Fibroblast of skin of scalp (primary cell): ENCODE results near the gene MUTYH. TPM values are rescaled to one million over a fixed set of nuclear protein-coding genes. Genes with fewer than 3 reads are reported as not detected.
A peak's percentile ranks its signal among the peaks of the same experiment; 100 is the strongest.
"Not testable (repeated sequence)": the region's sequence is repeated elsewhere in the genome, so short reads cannot be mapped to it uniquely, and the experiment has no call there.

ENCODE experiments used
- DNase-seq: peaks from one replicate; pipeline ENCODE4 v3.0.0-alpha.2; 2013
- polyA plus RNA-seq, 2 experiments: library from polyadenylated mRNA; unstranded; fragments of 120-200 nt; gene quantifications; one replicate each; pipeline ENCODE4 v1.2.1, GENCODE V29; 2013; ENCODE audit not compliant: insufficient read length in 2 of 2

MUTYH gene
- polyA plus RNA-seq (2013, experiment 1 of 2; ENCODE audit: insufficient read length): 10.5 TPM
- 9.3 TPM for polyA plus RNA-seq (2013, experiment 2 of 2; ENCODE audit: insufficient read length)

DNA sequence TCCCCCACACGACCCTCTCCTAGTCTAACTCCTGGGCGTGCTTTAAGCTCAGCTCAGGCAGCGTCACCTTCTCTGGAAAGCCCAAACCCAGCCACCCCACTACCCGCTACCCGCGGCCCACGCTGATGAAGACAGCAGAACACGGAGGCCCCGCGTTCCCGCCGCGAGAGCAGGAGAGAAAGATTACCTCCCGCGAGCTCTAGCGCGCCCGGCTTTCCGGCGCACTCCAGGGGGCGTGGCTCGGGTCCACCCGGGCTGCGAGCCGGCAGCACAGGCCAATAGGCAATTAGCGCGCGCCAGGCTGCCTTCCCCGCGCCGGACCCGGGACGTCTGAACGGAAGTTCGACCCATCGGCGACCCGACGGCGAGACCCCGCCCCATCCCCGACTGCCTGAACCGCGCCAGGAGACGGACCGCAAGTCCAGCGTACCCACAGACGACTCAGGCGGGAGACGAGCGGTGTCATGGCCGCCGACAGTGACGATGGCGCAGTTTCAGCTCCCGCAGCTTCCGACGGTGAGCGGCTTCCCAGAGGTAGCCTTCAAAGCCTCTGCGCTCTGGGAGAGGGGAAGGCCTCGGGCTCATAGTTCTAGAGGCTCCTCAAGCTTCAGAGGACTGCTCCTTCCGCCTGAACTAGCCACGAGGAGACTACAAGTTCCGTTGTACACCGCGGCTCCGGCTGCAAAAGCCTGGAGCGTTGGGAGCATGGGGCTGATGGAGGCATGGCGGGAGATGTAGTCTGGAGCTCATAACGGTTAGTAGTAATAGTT, at the start of gene MUTYH, which contains the start of gene TOE1:
Gene MUTYH, minus strand, starts transcription at position 652 of the 770 bp plus-strand sequence. CDS start 5,935 bp downstream, outside the sequence.
Gene TOE1, plus strand, starts transcription at position 382 of the 770 bp plus-strand sequence. Its CDS starts 83 bp downstream, at position 465.
- peak; percentile 92 for DNase-seq

DNA sequence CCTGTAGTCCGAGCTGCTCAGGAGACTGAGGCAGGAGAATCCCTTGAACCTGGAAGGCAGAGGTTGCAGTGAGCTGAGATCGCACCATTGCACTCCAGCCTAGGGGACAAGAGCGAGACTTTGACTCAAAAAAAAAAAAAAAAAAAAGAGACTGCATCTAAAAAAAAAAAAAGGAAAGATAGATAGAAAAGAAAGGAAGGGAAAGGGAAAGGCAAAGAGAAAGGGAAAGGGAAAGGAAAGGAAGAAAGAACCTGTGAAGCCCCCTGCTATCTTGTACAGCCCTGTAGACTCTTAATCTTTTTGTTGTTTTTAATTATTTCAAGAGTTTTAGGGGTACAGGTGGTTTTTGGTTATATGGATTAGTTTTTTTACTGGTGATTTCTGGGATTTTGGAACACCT, 46.0 kb upstream of the MUTYH start:
- DNase-seq: no peak

DNA sequence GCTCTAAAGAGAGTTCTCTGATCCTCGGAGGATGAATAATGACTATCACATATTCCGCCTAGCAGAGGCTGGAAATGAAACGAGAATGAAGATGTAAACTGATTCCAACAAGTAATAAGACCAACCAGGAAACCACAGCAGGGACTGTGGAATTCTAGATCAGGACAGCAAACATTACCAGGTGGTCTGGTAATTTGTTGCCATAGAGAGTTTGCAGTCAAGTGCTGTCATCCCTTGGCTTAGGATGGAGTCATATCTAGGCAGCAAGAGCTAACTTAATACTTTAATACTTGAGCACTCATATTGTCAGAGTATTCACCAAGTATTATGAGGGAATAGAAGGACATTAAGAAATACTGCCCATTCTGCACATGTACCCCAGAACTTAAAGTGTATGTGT, 45.1 kb upstream of the MUTYH start:
- DNase-seq: no peak

DNA sequence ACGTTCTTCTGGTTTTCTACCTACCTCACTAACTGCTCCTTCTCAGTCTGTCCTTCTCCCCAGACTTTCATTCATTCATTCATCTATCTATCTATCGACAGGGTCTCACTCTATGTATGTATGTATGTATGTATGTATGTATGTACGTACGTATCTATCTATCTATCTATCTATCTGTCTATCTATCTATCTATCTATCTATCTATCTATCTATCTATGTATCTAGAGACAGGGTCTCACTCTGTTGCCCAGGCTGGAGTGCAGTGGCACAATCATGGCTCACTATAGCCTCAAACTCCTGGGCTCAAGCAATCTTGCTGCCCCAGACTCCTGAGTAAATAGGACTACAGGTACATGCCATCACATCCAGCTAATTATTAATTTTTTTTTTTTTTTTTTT, 44.0 kb upstream of the MUTYH start:
- DNase-seq: not testable (repeated sequence)

DNA sequence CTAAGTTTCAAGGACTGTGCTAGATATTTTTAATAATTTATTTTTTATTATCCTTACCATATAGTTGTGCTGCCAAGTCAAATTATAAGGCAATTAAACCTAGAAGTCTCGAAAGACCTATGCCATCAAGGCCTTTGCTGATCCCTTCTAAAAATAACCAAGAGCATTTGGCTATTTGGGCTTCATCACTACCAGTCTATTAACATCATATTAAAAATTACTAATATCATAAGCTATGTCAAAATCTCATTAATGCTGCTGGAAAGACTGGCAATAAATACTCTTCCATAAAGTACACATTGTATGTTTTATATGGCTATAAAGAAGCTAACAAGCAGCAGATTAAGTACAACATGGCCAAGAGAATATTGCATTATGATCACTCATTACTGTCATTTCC, 43.0 kb upstream of the MUTYH start:
- DNase-seq: no peak

DNA sequence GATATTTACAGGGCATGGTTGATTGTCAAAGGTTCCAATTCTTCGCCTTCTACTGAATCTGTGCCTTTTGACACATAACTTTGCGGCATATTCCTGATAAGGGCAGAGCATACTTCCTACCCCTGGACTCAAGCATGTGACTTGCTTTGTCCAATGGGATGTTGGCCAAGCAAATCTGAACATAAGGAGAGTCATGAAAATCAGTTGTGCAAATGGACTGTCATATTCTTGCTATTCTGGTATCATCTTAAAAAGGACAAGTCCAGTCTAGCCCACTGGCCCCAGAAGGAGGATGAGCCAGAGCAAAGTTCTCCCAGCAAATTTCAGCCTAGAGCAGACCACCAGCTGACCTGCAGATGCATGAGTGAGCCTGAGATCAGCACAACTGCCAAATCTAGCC, 41.0 kb upstream of the MUTYH start:
- DNase-seq: no peak

DNA sequence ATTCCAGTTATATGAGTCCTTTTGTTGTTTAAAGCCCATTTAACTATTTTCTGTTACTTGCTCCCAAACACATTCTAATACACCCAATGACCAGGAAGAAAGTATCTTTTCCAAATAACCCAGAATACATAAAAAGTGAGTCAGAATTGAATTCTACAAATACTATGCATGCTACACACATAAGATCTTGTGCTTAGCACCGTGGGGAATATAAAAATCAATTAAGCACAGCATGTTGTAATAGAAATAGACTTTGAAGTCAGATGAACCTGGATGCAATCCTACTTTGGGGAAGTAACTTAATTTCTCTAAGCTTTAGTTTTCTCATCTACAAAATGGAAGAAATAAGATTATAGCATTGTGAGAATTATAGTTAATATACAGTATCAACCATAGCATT, 40.5 kb upstream of the MUTYH start:
- DNase-seq: no peak

DNA sequence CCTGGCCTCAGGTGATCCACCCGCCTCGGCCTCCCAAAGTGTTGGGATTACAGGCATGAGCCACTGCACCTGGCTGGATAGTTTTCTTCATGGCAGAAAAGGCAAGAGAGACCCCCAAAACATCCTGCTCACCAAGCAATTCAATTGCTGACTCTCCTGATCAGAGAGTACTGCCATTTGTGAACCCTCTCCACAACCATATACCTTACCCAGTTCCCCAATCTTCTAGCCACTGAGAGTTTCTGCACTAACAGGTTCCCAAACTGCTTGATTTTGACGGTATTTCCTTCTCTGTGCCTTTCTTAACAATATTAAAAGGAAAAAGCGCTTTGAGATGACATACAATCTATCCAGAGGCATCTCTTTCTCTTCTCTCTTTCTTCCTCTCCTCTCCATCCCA, 39.9 kb upstream of the MUTYH start:
- no peak for DNase-seq

DNA sequence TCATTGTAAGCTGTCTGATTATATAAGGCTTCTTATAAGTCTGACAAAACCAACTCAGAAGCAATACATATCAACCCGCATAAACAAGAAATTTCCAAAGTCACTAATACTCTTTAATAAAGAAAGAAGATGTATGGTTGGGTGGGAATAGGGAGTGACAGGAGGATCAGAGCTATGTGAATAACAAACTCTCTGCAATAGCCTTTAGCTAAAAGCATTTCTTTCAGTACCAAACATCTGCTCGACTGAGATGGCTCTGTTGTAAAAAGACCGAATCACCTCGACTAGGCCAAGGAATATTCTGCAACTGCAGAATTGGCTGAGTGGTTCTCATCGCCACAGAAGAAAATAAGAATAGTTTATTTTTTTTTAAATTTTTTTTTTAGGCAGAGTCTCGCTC, 39.3 kb upstream of the MUTYH start:
- DNase-seq: no peak

DNA sequence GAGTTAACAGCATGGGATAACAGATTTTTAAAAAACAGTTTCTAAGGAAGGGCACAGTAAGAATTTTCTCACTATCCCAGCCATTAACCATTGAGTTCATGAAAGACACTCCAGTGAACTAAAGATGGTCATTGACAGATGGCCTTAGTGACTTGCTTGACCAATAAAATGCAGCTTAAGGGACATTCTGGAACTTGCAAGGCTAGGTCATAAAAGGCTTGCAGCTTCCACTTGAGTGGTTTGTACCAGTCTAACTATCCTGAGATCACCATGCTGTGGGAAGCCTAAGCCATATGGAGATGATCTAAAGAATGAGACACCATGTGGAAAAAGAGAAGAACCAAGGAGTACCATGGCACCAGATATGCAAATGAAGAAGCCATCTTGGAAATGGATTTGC, 37.9 kb upstream of the MUTYH start:
- DNase-seq: no peak

DNA sequence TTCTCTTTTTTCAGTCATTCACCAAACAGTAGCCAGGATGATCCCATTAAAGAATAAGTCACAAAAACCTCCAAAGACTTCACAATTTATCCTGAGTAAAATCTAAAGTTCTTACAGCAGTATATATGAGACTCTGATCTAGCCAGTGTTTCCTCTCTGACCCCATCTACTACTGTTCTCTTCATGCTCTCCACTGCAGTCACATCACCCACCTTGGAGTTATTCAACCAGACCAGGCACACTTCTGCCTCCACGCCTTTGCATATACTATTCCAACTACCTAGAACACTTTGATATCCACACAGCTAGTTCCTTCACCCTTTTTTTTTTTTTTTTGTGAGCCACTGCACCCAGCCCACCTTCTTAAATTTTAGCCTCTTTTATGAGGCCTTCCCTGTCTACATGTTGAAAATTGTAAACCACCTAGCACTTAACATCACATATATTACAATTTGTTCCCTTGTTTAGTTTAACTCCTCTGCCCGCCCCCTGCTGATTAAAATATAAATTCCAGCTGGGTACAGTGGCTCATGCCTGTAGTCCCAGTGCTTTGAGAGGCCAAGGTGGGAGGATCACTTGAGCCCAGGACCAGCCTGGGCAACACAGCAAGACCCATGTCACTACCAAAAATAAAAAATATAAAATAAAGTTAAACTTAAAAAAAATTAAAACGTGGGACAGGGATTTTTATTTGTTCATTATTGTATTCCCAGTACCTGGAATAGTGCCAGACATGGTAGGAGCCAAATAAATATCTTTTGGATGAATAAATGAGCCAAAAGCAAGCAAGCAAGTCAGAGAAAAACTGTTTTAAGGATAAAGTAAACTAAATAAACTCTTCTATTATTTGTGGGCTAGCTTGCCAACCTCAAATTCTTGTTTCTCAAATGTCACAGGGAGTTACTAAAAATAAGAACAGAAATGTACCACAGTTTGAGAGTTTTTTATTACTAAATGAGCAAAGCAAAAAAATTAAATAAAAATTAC, 35.2 kb upstream of the MUTYH start:
- DNase-seq: peak; percentile 23

DNA sequence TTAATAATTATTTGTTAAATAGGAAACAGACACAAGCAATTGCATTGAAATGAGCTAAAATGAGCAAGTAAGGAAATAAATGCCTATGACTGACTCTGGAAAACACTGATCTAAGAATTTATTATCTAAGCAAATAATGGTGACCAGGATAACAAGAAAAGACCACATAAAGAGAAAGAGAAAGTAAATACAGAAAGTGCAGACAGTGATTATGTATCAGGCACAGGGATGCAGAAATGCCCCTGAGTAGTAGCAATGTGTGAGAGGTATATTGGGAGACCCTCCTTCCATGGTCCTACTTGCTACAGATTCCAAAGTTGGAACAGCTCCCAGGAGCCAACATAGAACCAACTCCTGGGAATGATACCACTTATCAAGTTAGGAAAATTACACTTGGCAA, 33.3 kb upstream of the MUTYH start:
- DNase-seq: no peak

DNA sequence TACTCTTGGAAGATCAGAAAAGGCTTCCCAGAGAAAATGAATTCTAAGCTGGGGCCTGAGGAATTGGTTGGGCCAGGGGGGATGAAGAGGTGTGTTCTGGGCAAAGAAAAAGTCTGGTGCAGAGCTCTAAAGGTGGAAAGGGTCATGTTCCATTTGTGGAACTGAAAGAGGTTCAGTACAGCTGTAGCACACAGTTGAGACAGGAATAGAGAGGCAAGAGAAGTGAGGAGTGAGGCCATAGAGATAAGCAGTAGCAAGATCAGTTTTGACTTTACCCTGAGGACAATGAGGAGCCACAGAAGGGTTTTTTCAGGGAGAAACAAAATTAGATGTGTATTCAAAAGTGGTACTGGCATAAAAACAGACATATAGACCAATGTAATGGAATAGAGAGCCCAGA, 30.3 kb upstream of the MUTYH start:
- DNase-seq: no peak

DNA sequence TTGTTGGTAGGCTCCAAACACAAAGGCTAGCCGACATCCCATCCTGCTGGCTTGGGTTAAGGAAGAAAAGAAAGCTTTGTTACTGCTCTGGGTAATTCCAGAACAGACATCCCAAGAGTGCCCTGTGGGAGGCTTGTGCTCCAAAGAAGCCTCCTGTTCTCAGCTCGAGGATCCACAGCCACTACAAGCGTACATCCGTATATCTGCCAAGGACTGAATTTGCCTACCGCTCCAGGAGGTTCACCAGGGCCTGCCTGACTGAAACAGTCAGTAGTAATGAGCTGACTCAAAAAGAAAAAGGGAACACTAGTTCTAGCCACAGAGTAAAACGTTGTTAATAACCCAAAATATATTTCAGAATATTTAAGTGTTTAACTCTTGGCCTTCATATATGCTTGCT, 24.8 kb upstream of the MUTYH start:
- no peak for DNase-seq

DNA sequence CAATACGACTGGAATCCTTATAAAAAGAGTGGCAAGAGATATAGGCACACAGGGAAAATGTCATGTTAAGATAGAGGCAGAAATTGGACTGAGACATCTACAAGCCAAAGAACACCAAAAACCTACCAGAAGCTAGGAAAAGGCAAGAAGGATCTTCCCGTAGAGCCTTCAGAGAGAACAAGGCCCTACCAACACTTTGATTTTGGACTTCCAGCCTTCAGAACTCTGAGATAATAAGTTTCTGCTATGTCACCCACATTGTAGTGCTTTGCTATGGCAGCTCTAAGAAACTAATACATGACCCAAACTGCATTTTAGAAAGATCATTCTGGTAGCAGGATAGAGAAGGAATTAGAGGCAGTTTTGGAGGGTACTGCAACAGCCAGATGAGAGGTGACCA, 24.1 kb upstream of the MUTYH start:
- DNase-seq: no peak

DNA sequence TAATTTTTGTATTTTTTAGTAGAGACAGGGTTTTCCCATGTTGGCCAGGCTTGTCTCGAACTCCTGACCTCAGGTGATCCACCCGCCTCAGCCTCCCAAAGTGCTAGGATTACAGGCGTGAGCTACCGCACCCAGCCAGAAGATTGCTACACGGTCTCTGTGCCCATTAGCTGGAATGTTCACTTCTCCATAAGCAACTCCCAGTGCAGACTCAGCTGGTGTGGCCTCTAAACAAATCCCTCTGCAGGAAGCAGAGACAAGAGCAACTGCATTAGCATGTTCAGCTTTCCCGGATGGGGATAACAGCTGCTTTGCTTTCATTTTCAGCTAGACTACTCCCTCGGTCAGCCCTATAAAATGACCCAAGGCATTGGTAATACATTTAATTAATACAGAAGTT, 20.7 kb upstream of the MUTYH start:
- peak; percentile 50 for DNase-seq

DNA sequence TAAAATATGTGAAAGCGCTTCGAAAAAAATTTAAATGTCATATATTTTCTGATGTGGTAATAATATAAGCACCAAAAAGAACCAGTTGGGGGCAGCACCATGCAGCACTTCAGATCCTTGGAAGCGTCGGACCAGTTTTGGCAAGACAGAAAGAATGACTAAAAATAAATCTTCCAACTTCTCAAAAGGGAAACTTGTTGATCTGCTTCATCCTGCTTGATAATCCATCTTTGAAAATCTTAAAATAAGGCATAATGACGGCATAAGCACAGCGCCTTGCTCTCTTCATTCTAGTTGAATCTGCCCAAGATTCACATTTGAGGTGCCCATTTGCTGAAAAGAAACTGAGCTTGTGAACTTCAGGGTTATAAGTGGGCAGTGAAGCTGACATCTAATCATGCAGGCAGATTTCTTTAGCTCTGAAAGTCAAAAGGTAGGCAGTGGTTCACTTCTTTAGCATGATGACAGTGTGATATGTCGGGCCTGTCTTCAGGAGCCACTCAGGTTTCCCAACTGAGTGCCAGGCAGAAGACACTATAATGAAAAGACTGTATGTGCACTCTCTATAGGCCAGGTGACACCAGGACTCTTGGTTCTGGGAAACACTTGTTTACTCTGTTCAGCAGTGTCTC, 19.8 kb upstream of the MUTYH start:
- peak; percentile 68 for DNase-seq

DNA sequence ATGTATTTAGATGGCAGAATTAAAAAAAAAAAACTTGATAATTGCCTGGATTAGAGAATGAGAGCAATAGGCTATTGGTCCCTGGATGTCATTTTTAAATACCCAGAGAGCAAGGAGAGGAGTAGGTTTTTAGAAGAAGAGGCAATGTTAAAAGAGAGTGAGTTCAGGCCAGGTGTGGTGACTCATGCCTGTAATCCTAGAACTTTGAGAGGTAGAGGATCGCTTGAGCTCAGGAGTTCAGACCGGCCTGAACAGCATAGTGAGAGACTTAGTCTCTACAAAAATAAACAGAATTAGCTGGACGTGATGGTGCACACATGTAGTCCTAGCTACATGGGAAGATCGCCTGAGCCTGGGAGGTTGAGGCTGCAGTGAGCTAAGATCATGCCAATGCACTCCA, 15.9 kb upstream of the MUTYH start:
- DNase-seq: no peak

DNA sequence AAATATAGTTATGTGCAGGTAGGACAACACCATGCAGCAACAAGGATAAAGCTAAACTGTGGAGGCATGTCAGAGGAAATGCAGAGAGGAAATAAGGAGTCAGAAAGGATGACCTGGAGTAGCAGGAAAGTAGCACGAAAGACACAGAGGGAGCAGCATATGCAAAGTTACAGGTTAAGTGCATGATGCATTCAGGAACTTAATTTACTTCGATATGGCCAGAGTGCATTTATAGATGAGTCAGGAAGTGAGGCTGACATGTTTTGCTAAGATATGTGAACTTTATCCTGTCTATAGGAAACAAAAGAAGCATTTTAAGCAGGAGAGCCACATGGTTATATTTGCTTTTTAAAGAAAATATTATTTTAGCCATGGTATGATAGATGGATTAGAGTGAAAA, 15.4 kb upstream of the MUTYH start:
- no peak for DNase-seq

DNA sequence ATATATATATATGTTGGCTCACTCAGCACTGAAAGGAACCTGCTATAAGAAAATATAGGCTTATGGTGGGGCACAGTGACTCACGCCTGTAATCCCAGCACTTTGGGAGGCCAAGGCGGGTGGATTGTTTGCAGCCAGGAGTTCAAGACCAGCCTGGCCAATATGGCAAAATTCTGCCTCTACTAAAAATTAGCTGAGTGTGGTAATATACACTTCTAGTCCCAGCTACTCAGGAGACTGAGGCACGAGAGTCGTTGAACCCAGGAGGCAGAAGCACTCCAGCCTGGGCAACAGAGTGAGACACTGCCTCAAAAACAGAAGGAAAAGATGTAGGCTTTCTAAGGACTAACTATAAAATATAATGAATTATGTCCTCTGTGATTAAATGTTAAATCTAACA, 14.6 kb upstream of the MUTYH start:
- no peak for DNase-seq

DNA sequence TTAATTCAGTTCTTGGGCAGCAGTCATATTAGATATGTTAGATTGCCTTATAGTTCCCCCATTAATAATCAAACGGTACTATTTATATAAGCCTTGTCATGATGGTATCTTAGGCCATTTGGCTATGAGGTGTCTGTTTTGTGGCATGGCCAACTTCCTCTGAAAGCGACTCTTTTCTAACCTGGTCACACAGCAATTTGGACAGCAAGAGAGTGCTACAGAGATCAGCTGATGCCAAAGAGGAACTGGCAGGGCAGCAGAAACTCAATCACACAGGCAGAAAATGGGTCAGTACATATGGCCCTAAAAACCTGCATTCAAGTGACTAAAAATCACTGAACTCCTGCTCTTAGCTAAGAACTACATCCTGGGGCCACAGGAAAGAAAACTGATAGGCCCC, 13.4 kb upstream of the MUTYH start:
- DNase-seq: no peak

DNA sequence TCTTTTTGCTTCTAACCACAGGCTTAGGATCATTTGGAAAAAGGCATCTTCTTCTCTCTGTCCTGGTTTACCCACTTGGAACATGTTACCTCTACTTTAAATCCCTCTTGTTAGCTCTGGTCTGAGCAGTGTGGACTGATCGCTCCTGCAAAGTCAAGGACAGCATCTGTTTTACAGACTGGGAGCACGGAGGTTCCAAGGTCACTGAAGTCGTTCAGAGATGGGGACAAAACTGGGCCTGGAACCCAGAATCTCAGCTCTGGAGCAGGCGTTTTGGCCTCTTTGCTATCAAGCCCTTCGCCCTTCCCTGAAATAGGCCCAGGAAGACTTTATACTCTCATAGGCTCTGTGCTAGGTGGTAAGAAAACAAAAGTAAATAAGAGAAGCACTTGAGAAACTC, 11.3 kb upstream of the MUTYH start:
- no peak for DNase-seq
